NK-92 (cell line): ENCODE results near the gene B3GALT4.

Source experiments
- DNase-seq: peaks from one replicate; lab custom pipeline; 2025; ENCODE audit not compliant: unreplicated experiment; lab: John Stamatoyannopoulos, UW

B3GALT4 gene

GRCh38 chr6:33314943-33315792, 38.2 kb downstream of the B3GALT4 start:
- no peak for DNase-seq

- DNase-seq: no peak
Observed at GRCh38 chr6:33315793-33316602, 39.1 kb downstream of the B3GALT4 start.

- no peak for DNase-seq
Observed at GRCh38 chr6:33316603-33317418, 39.9 kb downstream of the B3GALT4 start.

GRCh38 chr6:33317419-33317668, 40.4 kb downstream of the B3GALT4 start:
- DNase-seq: no peak

- DNase-seq: peak; percentile 74
Observed at GRCh38 chr6:33317669-33318425, 40.9 kb downstream of the B3GALT4 start, which contains the start of gene ZBTB22. TSS of gene ZBTB22 (minus strand) at chr6:33317744. CDS start at chr6:33316916, 828 bp downstream.

- DNase-seq: no peak
Observed at GRCh38 chr6:33318426-33319073, 41.6 kb downstream of the B3GALT4 start.

GRCh38 chr6:33319939-33320314, 43.0 kb downstream of the B3GALT4 start:
- DNase-seq: no peak

- no peak for DNase-seq
Observed at GRCh38 chr6:33320315-33321181, 43.6 kb downstream of the B3GALT4 start.

GRCh38 chr6:33321227-33321626, 44.3 kb downstream of the B3GALT4 start:
- DNase-seq: no peak

- no peak for DNase-seq
Observed at GRCh38 chr6:33323623-33323948, 46.7 kb downstream of the B3GALT4 start.

DNA sequence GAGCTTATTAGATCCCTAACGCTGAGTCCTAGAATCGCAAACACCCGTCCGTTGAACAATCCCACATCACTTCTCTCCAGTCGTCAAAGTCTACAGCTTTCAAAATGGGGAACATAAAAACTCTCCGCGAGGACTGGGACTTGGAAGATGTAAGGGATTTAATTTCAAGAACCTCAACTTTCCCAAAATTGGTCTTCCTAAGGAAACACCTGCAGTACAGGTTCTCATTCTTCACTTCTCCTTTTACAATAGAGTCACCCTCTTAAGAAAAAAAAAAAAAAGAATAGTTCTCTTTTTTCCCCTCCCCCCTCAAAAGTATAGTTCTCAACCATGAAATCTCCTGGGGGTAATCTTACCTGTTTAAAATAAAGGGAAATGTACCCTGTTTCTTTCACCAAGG, 47.2 kb downstream of the B3GALT4 start:
- no peak for DNase-seq
